T-helper 9 cell (primary cell): ENCODE results near the gene IKZF2.

Experiments used
- DNase-seq: peaks from one replicate; pipeline ENCODE4 v3.0.0-alpha.2; 2020

IKZF2 gene

DNA sequence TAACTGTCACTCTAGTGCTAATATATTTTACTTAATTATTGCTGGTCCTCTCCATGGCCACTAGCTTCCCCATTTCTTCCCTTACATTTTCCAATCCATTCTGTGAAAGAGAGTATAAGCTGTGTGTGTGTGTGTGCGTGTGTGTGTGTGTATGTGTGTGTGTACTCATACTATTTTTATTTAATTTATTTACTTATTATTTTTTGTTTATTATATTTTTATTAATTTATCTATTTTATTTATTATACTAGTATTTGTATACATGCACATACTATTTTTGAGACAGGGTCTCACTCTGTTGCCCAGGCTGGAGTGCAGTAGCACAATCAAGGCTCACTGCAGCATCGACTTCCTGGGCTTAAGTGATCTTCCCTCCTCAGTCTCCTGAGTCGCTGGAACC, 59.6 kb downstream of the IKZF2 start:
- DNase-seq, result no peak

DNA sequence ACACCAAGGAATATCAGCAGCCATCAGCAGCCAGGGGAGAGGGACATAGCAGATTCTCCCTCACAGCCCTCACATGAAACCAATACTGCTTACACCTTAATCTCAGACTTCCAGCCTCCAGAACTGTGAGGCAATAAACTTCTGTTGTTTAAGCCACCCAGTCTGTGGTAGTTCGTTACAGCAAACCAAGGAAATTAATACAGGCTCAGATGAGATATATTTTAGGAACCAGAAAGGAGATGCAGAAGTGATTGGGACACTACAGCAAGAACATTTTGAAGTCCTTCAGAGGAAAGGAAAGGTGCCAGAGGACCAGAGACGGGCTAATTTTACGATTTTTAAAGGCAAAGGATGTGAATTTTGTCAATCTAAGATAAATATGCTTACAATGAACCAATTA, 60.6 kb downstream of the IKZF2 start:
- DNase-seq, result no peak

DNA sequence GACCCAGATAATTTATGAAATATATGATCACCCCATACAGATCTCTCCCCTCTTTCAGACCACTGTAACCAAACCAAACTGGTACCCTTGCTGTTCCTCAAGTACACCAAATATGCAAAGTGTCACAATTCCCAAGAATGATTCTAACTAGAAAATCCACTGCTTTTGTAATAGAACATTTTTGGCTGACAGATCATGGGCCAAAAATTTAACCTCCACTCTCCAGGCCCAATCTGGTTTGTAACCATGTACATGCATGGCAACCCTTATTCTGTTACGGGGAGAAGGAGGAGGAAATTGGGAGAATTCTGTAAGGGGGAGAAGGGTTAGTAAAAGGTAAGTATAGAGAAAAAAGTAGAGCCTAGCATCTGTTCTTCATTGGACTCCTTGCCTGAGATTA, 62.0 kb downstream of the IKZF2 start:
- no peak for DNase-seq

GRCh38 chr2:213087040-213087439, 64.4 kb downstream of the IKZF2 start:
- DNase-seq, result no peak

- DNase-seq, result no peak
Observed at GRCh38 chr2:213086571-213086970, 64.8 kb downstream of the IKZF2 start.

DNA sequence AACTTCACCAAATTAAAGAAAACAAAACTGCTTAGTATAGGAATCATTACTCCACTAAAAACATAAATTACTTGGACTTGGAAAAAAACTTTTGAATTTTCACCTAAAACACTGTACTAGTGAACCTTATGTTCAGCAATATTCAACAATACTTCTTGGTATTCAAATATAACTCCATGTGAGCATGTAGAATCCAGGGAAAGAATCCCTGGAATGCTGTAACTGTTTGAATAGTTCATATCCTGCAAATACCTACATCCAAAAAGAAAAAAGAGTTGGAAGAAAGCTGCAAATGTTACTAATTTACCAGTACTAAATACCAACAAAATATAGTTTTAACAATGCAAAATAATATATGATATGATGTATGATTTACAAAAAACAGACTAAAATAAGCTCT, 65.4 kb downstream of the IKZF2 start:
- DNase-seq, result no peak

DNA sequence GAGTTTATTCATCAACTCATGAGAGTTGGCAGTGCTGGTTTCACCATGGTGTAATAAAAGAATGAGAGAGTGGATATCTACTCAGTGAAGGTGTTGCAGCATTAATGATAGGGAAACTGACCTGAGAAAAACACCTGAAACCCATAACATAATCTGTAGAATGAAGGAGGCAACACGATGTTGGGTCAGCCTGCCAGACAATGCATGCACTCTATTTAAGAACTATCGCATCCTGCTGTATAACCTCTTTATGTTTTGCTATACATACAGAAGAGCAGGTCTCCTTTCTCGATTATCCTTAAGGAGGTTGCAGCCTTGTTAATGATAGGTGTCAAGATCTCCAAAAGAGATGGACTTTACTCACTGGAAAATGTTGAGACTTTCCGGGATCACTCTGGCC, 65.9 kb downstream of the IKZF2 start:
- no peak for DNase-seq

- no peak for DNase-seq
Observed at GRCh38 chr2:213084261-213084660, 67.2 kb downstream of the IKZF2 start.

DNA sequence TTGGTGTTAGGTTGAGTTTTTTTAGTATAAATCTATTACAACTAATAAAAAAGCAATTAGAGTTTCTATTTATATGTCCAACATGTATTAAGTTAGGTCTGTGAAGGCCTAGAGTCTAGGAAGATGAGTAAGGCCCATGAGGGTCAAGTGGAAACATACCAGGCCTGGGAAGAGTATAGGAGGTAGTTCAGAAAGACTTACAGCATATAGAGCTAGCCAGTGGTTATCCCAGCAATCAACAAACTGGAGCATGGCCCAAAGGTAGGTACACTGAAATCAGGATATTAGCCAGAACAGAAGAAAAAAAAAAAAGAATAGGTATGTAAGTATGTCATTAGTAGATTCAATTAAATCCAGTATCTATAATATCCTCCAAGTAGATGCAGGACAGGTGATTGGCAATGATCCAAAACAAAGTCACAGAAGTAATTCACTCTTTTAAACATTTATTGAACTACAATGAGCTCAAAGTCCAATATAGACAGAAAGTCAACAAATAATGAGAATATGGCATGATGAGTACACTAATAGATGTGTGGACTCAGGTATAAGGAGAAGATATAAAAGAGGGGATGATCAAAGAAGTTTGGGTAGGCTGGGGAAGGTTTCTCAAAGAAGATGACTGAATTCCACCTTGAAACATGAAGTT, 70.3 kb downstream of the IKZF2 start:
- no peak for DNase-seq

GRCh38 chr2:213079756-213080155, 71.7 kb downstream of the IKZF2 start:
- DNase-seq, result no peak

- DNase-seq, result no peak
Observed at GRCh38 chr2:213078686-213079085, 72.7 kb downstream of the IKZF2 start.

GRCh38 chr2:213069531-213069930, 81.9 kb downstream of the IKZF2 start:
- DNase-seq, result no peak

DNA sequence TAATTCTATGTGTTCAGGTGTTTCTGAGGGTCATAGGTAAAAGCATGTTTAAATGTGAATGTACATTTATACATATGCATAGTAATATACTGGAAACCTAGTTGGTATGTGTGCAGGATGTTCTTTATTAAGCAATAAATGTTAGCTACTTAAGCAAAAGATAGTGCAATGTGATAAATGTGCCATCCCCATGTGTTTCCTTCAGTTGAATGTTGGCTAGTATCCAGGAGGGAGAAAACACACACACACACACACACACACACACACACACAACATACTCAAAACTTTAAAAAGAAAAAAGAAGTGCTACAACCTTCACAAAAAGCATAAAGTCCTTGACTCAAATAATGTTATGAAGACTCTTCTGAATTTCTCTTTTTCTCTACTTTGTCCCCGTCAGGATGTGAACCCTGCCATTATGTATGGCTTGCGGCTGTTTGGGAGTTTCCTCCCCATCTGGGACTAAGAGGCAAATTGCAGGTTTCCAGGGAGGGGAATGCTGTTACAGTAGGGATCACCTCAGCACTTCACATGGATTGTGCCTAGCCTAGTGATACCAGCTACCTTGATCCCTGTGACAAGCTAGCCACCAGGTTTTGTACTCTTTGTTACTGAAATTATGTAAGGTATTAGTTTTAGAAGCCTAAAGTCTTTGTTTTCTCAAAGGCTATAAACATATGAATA, 82.6 kb downstream of the IKZF2 start:
- DNase-seq, result no peak

- no peak for DNase-seq
Observed at GRCh38 chr2:213067888-213068287, 83.5 kb downstream of the IKZF2 start.

DNA sequence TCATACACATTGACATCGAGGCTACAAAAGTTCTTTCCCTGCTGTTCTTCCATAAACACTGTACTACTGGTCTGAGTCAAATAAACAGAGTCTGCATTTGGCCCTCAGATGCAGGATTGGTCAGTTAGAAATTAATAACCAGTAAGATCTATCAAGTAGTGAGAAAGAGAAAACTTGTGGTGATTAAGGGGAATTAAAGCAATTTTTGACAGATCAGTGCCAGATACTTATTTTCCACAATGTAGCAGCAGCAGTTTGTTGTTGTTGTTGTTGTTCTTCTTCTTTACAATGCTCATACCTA, 85.0 kb downstream of the IKZF2 start:
- no peak for DNase-seq

DNA sequence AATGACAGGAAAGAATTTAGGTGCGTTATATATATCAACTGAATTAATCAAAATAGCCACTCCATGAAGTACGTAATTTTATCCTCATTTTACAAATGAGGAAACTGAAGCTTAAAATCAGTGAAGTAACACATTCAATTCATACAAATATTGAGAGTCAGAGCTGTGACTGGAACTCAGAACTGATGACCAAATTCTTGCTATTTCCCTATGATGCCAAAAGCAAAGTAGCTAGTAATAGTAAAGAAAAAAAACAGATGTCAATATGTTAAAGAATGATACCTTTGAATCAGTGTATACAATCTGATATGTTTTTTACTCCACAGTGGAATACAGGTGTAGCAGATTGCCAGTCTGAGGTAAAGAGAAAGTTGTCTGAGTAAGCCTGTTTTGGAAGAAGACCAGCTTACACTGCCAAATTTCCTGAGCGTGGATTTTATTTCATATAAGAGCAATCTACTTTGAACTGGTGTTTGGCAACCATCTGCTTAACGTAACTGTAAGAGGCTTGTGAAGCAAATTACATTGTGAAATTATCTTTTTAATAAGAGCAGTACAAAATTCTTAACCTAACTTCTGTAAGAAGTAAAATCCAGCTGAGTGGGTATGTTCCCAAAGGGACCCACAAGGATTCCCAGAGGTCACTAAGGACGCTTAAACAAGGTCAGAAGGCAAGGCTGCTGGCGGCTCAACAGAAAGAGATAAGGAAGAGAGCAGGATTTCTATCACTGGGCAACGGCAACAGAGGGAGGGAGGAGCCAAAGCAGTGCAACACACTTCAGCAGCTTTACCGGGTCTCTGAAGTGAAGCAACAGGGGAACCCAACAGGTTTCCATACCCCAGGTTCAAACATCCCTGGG, 85.6 kb downstream of the IKZF2 start:
- no peak for DNase-seq

- DNase-seq, result no peak
Observed at GRCh38 chr2:213064099-213064498, 87.3 kb downstream of the IKZF2 start.

DNA sequence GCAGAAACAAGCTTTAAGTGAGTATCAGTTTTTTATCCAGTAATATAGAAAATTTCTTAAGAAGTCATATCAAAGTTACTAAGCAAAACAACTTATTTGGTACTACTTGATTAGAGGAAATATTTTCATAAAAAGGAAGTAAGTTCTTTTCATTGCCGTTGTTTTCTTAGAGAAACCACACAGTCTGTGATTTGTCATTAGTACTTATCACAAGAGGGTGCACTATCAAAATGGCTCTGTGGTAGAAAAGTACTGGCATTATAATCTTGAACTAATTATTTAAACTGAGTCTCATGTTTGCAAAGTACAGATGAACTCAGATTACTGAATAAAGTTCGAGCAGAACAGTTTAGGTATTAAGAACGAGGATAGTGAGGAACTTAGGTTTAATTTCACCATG, 93.4 kb downstream of the IKZF2 start:
- no peak for DNase-seq

DNA sequence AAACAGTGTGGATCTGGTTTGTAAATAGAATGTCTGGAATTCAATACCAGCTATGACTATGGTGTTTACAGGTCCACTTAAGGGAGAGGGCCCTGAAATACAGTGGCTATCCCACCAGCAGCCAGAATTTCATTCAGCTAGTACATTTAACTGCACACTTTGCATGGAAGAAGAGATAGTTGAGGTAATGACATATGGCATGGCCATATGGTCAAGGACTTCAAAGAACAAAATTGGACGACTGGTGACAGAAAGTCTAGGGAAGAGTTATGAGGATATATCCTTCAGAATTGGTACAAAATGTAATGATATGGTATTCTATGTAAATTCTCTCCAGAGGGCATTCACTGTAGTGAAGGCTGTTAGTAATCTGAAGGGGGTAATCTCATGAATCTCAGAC, 105.0 kb downstream of the IKZF2 start:
- DNase-seq, result no peak

DNA sequence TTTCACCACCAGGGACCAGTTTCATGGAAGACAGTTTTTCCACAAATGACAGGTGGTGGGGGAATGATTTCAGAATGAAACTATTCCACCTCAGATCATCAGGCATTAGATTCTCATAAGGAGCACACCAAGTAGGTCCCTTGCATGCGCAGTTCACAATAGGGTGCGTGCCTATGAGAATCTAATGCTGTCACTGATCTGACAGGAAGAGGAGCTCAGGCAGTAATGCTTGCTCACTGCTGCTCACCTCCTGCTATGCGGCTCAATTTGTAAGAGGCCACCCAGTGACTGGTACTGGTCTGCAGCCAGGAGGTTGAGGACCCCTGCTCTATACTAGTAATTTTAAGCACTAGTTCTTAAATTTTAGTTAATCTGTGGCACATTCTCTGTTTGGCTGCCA, 107.8 kb downstream of the IKZF2 start:
- DNase-seq, result no peak

GRCh38 chr2:213042262-213042661, 109.2 kb downstream of the IKZF2 start:
- no peak for DNase-seq

GRCh38 chr2:213036836-213037235, 114.6 kb downstream of the IKZF2 start:
- DNase-seq, result no peak

DNA sequence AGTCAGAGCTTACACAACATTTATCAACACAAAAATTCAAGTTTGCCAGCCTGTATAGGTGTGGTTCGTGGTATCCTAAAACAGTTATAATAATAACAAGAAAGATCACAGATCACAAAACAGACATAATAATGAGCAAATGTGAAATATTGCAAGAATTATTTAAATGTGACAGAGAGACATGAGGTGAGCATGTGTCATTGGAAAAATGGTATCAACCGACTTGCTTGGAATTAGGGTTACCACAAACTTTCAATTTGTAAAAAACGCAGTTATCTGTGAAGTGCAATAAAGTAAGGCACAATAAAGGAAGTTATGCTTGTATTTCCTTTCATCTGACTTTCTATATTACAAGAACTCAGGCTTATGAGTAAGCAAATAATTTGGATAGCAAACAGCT, 116.8 kb downstream of the IKZF2 start:
- no peak for DNase-seq

GRCh38 chr2:213032607-213033006, 118.8 kb downstream of the IKZF2 start:
- DNase-seq, result no peak
